AG04450 (cell line): ENCODE measurements around the gene DUSP15. TPM values are rescaled to one million over a fixed set of nuclear protein-coding genes. Genes with fewer than 3 reads are reported as not detected.

Experiments
- CTCF ChIA-PET: fragments of 300-600, 350-600 bp; formaldehyde crosslinking; extraction: SDS; loops from one replicate; lab custom pipeline; 2022; ENCODE audit warnings: antibody characterized with exemption, inconsistent platforms; lab: Charles Lee
- POLR2A ChIA-PET: fragments of 350-600 bp; formaldehyde crosslinking; extraction: SDS; loops from one replicate; lab custom pipeline; 2021; ENCODE audit warnings: antibody characterized with exemption, inconsistent platforms; lab: Yijun Ruan, JAX
- DNase-seq: peaks from one replicate; pipeline ENCODE4 v3.0.0-alpha.2; 2011; ENCODE audit warnings: low read depth, low spot score
- H3K27ac ChIP-seq: one replicate; pipeline ENCODE4 v1.5.1; 2012; ENCODE audit warnings: low read depth, low read length, control low read depth
- H3K27me3 ChIP-seq: one replicate; pipeline ENCODE4 v1.6.0; 2012; ENCODE audit warnings: low read length; ENCODE audit not compliant: control insufficient read depth, insufficient read depth
- H3K4me3 ChIP-seq: 2 replicates; pipeline ENCODE4 v1.5.1; 2011; ENCODE audit warnings: mild to moderate bottlenecking, low read depth, low read length, control low read depth
- H3K9me3 ChIP-seq: 2 replicates; pipeline ENCODE4 v1.5.1; 2012; ENCODE audit warnings: low read length; ENCODE audit not compliant: control insufficient read depth, insufficient read depth
- CTCF ChIP-seq: IDR thresholded peaks from 2 replicates; pipeline ENCODE4 v1.5.1; 2011; ENCODE audit warnings: low read depth, low read length, control low read depth, inconsistent platforms
- polyA plus RNA-seq: library from polyadenylated mRNA; depleted of rRNA; stranded (reverse); fragments of >200 nt; gene quantifications from 2 replicates; pipeline ENCODE4 v1.2.3, GENCODE V29; 2011

DUSP15 gene
- polyA plus RNA-seq, 1 experiment, result not detected

GRCh38 chr20:31853481-31853880 lies 16.8 kb downstream of the DUSP15 start:
- TF ChIP-seq CTCF, result no peak
- ChIA-PET CTCF (interaction anchor here (0.6 to 6.1 kb wide), 51 partner anchors 10 to 798 kb away, joined by 3 to 79 read pairs (median 5); partner anchors contain the start of gene PDRG1), POLR2A (no interaction called here)
- Histone ChIP-seq H3K4me3 (no peak overlapping the region), H3K9me3 (no peaks in the 10 kb centered on the region), H3K27me3 (peaks cover 55% of the 10 kb centered on the region), H3K27ac (no peak overlapping the region)
- DNase-seq, result no peak

GRCh38 chr20:31851240-31851955 lies 18.9 kb downstream of the DUSP15 start:
- DNase-seq, result no peak
- Histone ChIP-seq H3K9me3 (no peaks in the 10 kb centered on the region), H3K4me3 (no peak overlapping the region), H3K27me3 (peaks cover 57% of the 10 kb centered on the region), H3K27ac (no peak overlapping the region)
- POLR2A ChIA-PET, result no interaction called here
- TF ChIP-seq CTCF, result no peak
- CTCF ChIA-PET, result interaction anchor here (0.6 to 6.1 kb wide), 19 partner anchors 9 to 258 kb away, joined by 3 to 79 read pairs (median 5); partner anchors contain the start of genes PDRG1 and TM9SF4

DNA sequence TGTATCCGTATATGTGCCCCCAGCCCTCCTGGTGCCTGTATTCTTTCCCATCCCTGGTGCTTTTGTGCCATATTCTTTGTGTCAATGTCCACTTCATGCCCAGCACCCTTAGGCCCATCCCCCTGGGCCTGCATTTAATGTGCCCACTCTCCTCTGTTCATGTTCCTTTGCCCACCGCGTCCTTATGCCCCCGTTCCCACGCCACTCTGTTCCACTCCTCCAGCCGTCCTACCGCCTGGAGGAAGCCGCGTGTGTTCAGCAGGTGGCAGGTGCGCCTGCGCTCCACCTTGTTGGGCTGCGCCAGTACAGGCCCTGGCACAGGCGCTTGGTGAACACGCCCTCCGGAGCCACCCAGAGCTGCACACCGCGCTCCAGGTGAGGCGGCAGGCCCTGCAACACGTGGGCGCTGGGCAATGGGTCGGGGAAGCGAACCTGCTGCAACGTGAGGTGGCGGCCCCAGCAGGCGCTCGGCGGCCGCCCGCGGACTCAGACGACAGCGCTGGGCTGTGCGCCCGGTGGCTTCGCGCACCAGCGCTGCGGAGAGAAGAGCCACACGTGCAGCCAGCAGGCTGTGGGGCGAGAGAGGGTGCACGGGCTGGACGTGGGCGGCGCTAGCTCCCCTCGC lies 20.9 kb downstream of the DUSP15 start:
- TF ChIP-seq CTCF, result no peak
- POLR2A ChIA-PET, result no interaction called here
- Histone ChIP-seq H3K27me3 (peaks cover 45% of the 10 kb centered on the region), H3K9me3 (no peaks in the 10 kb centered on the region), H3K27ac (no peak overlapping the region), H3K4me3 (no peak overlapping the region)
- DNase-seq, result no peak
- CTCF ChIA-PET, result interaction anchor here (0.6 to 6.1 kb wide), 5 partner anchors 25 to 243 kb away, joined by 3 to 79 read pairs (median 20); partner anchors contain the start of gene PDRG1

- CTCF ChIA-PET, result interaction anchor here (0.6 to 2.0 kb wide), 4 partner anchors 11 to 244 kb away, joined by 3 to 24 read pairs (median 11); no protein-coding TSS in a partner anchor
- no peaks in the 10 kb centered on the region for H3K9me3 ChIP-seq
- H3K4me3 ChIP-seq, result no peak overlapping the region
- no peak for TF ChIP-seq CTCF
- DNase-seq, result no peak
- POLR2A ChIA-PET, result no interaction called here
- H3K27me3 ChIP-seq, result peaks cover 44% of the 10 kb centered on the region
- no peak overlapping the region for H3K27ac ChIP-seq
These were observed 22.0 kb downstream of the DUSP15 start for GRCh38 chr20:31848088-31848999.
